HepG2 (cell line): ENCODE measurements around the gene MRPS34. TPM values are rescaled to one million over a fixed set of nuclear protein-coding genes. Genes with fewer than 3 reads are reported as not detected.
A peak's percentile ranks its signal among the peaks of the same experiment; 100 is the strongest.

Source experiments
- KDM2A ChIP-seq: sonication (generic); formaldehyde crosslinking; IDR thresholded peaks from 2 replicates; pipeline ENCODE4 v1.4.0; 2020; ENCODE audit warnings: low read depth, missing genetic modification reagents, borderline replicate concordance
- POGK ChIP-seq: sonication (generic); formaldehyde crosslinking; conservative IDR thresholded peaks from 2 replicates; pipeline ENCODE4 v1.8.0; 2022; ENCODE audit warnings: mild to moderate bottlenecking, moderate library complexity, missing genetic modification reagents
- REPIN1 ChIP-seq: sonication (generic); formaldehyde crosslinking; IDR thresholded peaks from 2 replicates; pipeline ENCODE4 v1.8.0; 2022; ENCODE audit warnings: missing genetic modification reagents, low read depth, mild to moderate bottlenecking, borderline replicate concordance
- SRSF1 ChIP-seq: fragments of 200-400 bp; formaldehyde crosslinking; optimal IDR thresholded peaks from 2 replicates; pipeline ENCODE3; 2017; ENCODE audit warnings: mild to moderate bottlenecking, low read depth, low read length, moderate library complexity
- U2AF2 ChIP-seq: fragments of 200-400 bp; formaldehyde crosslinking; IDR thresholded peaks from 2 replicates; pipeline ENCODE4 v1.6.1; 2017; ENCODE audit warnings: low read depth, mild to moderate bottlenecking, low read length
- ZBTB7B ChIP-seq: sonication (generic); formaldehyde crosslinking; IDR thresholded peaks from 2 replicates; pipeline ENCODE4 v1.4.0; 2020; ENCODE audit warnings: missing genetic modification reagents
- ZNF407 ChIP-seq: sonication (generic); formaldehyde crosslinking; IDR thresholded peaks from one replicate; pipeline ENCODE4 v1.5.1; 2020; ENCODE audit warnings: mild to moderate bottlenecking, missing genetic modification reagents; ENCODE audit errors: not compliant biosample characterization
- ZNF574 ChIP-seq: sonication (generic); formaldehyde crosslinking; IDR thresholded peaks from 2 replicates; pipeline ENCODE4 v1.4.0; 2020; ENCODE audit warnings: missing genetic modification reagents
- ZNF607 ChIP-seq: sonication (generic); formaldehyde crosslinking; IDR thresholded peaks from 2 replicates; pipeline ENCODE4 v1.5.1; 2020; ENCODE audit warnings: missing genetic modification reagents, mild to moderate bottlenecking, borderline replicate concordance
- polyA plus RNA-seq, 8 experiments: library from polyadenylated mRNA; depleted of rRNA in 3 of 8; stranded (reverse) in 7 of 8; unstranded in 1 of 8; fragments of >200 nt; fragmentation: Illumina TruSeq in 4 of 8; extraction: Trizol in 4 of 8; gene quantifications; 2 replicates each; pipeline versions ENCODE4 v1.2.1 to v1.2.3, GENCODE V29; 2011 to 2016; ENCODE audit warnings: low read depth in 4 of 8, missing spikeins in 1 of 8, mixed read lengths in 1 of 8; ENCODE audit not compliant: insufficient read depth in 1 of 8
- total RNA-seq, 5 experiments: library from RNA; depleted of rRNA; stranded (reverse); fragments of >200 nt; fragmentation: Illumina TruSeq; extraction: Trizol; gene quantifications; 2 replicates each; pipeline ENCODE4 v1.2.3, GENCODE V29; 2016; ENCODE audit warnings: low read depth in 1 of 5
- TF ChIP-seq, protein P1 (sequence below): conservative IDR thresholded peaks from 2 replicates; pipeline ENCODE4 v1.6.1; 2018; ENCODE audit warnings: missing genetic modification reagents

Gene MRPS34
- total and polyA plus RNA-seq, 2 of the 13 experiments (the other 11 are each of a cell fraction or from before 2014, with no cell fraction given), result 63.5 to 131 TPM

- TF ChIP-seq REPIN1 (CRISPR knock-in tag) (peak; percentile 41; the same call in 1 of the 2 replicates), ZNF574 (CRISPR knock-in tag) (peak; percentile 12), ZBTB7B (CRISPR knock-in tag) (peak; percentile 70), SRSF1 (peak; percentile 64), POGK (peak; percentile 52; the same call in 1 of the 2 replicates), ZNF607 (CRISPR knock-in tag) (no peak), U2AF2 (no peak), ZNF407 (no peak), KDM2A (peak; percentile 64)
- TF ChIP-seq, protein P1, sequence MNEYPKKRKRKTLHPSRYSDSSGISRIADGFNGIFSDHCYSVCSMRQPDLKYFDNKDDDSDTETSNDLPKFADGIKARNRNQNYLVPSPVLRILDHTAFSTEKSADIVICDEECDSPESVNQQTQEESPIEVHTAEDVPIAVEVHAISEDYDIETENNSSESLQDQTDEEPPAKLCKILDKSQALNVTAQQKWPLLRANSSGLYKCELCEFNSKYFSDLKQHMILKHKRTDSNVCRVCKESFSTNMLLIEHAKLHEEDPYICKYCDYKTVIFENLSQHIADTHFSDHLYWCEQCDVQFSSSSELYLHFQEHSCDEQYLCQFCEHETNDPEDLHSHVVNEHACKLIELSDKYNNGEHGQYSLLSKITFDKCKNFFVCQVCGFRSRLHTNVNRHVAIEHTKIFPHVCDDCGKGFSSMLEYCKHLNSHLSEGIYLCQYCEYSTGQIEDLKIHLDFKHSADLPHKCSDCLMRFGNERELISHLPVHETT (CRISPR knock-in tag), result 0 out of 2 replicates have a peak, but pooled peaks have one; percentile 17
Observed at GRCh38 chr16:1794221-1794871, 21.4 kb upstream of the MRPS34 start (continued).
